Endothelial cell of umbilical vein (primary cell): Measurements from ENCODE around the gene PPP2R5B. TPM values are rescaled to one million over a fixed set of nuclear protein-coding genes. Genes with fewer than 3 reads are reported as not detected.
"Not testable (repeated sequence)": the region's sequence is repeated elsewhere in the genome, so short reads cannot be mapped to it uniquely, and the experiment has no call there.

Experiments
- BruUV-seq: library from RNA; stranded (reverse); fragments of 400-500 nt; replicated peaks from 2 replicates; lab custom pipeline; 2021; lab: Mats Ljungman, UMichigan
- CTCF ChIA-PET: fragments of 300-600, 350-600 bp; sonication (Branson Sonifier 250); formaldehyde crosslinking; loops from one replicate; lab custom pipeline; 2021; ENCODE audit warnings: antibody characterized with exemption, inconsistent platforms; lab: Charles Lee
- POLR2A ChIA-PET: fragments of 300-600, 350-600 bp; sonication (Branson Sonifier 250); formaldehyde crosslinking; loops from one replicate; lab custom pipeline; 2021; ENCODE audit warnings: antibody characterized with exemption, inconsistent platforms; lab: Charles Lee
- DNase-seq: peaks from one replicate; pipeline ENCODE4 v3.0.0-alpha.2; 2011; ENCODE audit warnings: low read depth, low spot score
- FAIRE-seq: peaks from 2 replicates; lab custom pipeline; 2011; peaks lifted over from hg19 to GRCh38; lab: Jason Lieb, UNC
- H2AFZ ChIP-seq: 2 replicates; pipeline ENCODE4 v1.6.0; 2012; ENCODE audit warnings: low read depth, low read length, control low read depth, inconsistent platforms
- H3K27ac ChIP-seq: 2 replicates; pipeline ENCODE4 v1.5.1; 2011; ENCODE audit warnings: low read depth, mild to moderate bottlenecking, control low read depth, low read length, moderate library complexity; ENCODE audit not compliant: insufficient read depth
- H3K27me3 ChIP-seq, 2 experiments: 2 replicates each; pipeline versions ENCODE4 v1.6.0 to v1.6.1; 2011; ENCODE audit warnings: low read length in 2 of 2, mixed read lengths in 1 of 2; ENCODE audit not compliant: control insufficient read depth in 2 of 2, insufficient read depth in 2 of 2
- H3K36me3 ChIP-seq, 2 experiments: 2 replicates in 1 of 2; 3 replicates in 1 of 2; pipeline ENCODE4 v1.5.1; 2011; ENCODE audit warnings: low read length in 2 of 2, mild to moderate bottlenecking in 1 of 2, moderate library complexity in 1 of 2; ENCODE audit not compliant: control insufficient read depth in 2 of 2, insufficient read depth in 2 of 2; ENCODE audit errors: extremely low read depth in 1 of 2
- H3K4me1 ChIP-seq: 3 replicates; pipeline ENCODE4 v1.5.1; 2011; ENCODE audit warnings: mild to moderate bottlenecking, low read length; ENCODE audit not compliant: control insufficient read depth, insufficient read depth; ENCODE audit errors: extremely low read depth
- H3K4me2 ChIP-seq: 2 replicates; pipeline ENCODE4 v1.6.1; 2011; ENCODE audit warnings: low read length, control low read depth, mixed read lengths; ENCODE audit not compliant: insufficient read depth
- H3K4me3 ChIP-seq, 3 experiments: fragments of 200-600 bp in 1 of 3; sonication (generic), shearing (Covaris generic) in 1 of 3; replicated peaks in 1 of 3; 2 replicates each; pipeline ENCODE4 v1.5.1; 2011 to 2016; ENCODE audit warnings: control low read depth in 3 of 3, low read length in 3 of 3, mild to moderate bottlenecking in 2 of 3, inconsistent platforms in 1 of 3, low read depth in 1 of 3, moderate library complexity in 1 of 3; ENCODE audit not compliant: insufficient read depth in 1 of 3
- H3K79me2 ChIP-seq: 2 replicates; pipeline ENCODE4 v1.6.0; 2012; ENCODE audit warnings: low read length, inconsistent platforms; ENCODE audit not compliant: control insufficient read depth, insufficient read depth
- H3K9ac ChIP-seq: replicated peaks from 2 replicates; pipeline ENCODE3; 2011; ENCODE audit warnings: low read length, control low read depth; ENCODE audit not compliant: insufficient read depth; ENCODE audit errors: extremely low read depth
- H3K9me1 ChIP-seq: replicated peaks from 3 replicates; pipeline ENCODE4 v1.6.0; 2011; ENCODE audit warnings: mild to moderate bottlenecking, low read length; ENCODE audit not compliant: control insufficient read depth, insufficient read depth; ENCODE audit errors: extremely low read depth
- H3K9me3 ChIP-seq: replicated peaks from 2 replicates; pipeline ENCODE4 v1.5.1; 2012; ENCODE audit warnings: low read length, inconsistent platforms; ENCODE audit not compliant: control insufficient read depth, insufficient read depth
- H4K20me1 ChIP-seq: replicated peaks from 2 replicates; pipeline ENCODE3; 2011; ENCODE audit warnings: mild to moderate bottlenecking, low read length; ENCODE audit not compliant: control insufficient read depth, insufficient read depth; ENCODE audit errors: extremely low read depth
- CTCF ChIP-seq, 2 donors: IDR thresholded peaks; 1 replicate in 1 of 2; 2 replicates in 1 of 2; pipeline ENCODE4 v1.5.1; 2011; ENCODE audit warnings: low read length in 2 of 2, mild to moderate bottlenecking in 2 of 2, moderate library complexity in 2 of 2, control low read depth in 1 of 2, inconsistent platforms in 1 of 2, low read depth in 1 of 2; ENCODE audit not compliant: insufficient read depth in 1 of 2; ENCODE audit errors: extremely low read depth in 1 of 2
- EZH2 ChIP-seq: IDR thresholded peaks from 2 replicates; pipeline ENCODE4 v1.6.1; 2012; ENCODE audit warnings: borderline replicate concordance, low read depth, mild to moderate bottlenecking, moderate library complexity, low read length, inconsistent platforms; ENCODE audit not compliant: severe bottlenecking
- FOS ChIP-seq: IDR thresholded peaks from 2 replicates; pipeline ENCODE4 v1.6.1; 2011; ENCODE audit warnings: mild to moderate bottlenecking, low read length, moderate library complexity, borderline replicate concordance; ENCODE audit not compliant: insufficient read depth
- GATA2 ChIP-seq: IDR thresholded peaks from 2 replicates; pipeline ENCODE4 v1.7.0; 2011; ENCODE audit warnings: low read depth, mild to moderate bottlenecking, moderate library complexity, mixed read lengths, low read length; ENCODE audit not compliant: insufficient read length, insufficient read depth
- JUN ChIP-seq: IDR thresholded peaks from 2 replicates; pipeline ENCODE4 v1.6.1; 2011; ENCODE audit warnings: borderline replicate concordance, low read depth; ENCODE audit not compliant: insufficient read length, insufficient read depth
- MAX ChIP-seq: IDR thresholded peaks from 2 replicates; pipeline ENCODE4 v1.6.1; 2011; ENCODE audit not compliant: insufficient read depth, insufficient read length
- MYC ChIP-seq: IDR thresholded peaks from one replicate; pipeline ENCODE4 v1.6.1; 2011; ENCODE audit warnings: mild to moderate bottlenecking, low read depth, low read length
- POLR2A ChIP-seq: IDR thresholded peaks from 2 replicates; pipeline ENCODE4 v1.6.1; 2012; ENCODE audit warnings: low read depth, mild to moderate bottlenecking, control low read depth, low read length
- POLR2AphosphoS5 ChIP-seq: IDR thresholded peaks from 2 replicates; pipeline ENCODE4 v1.6.1; 2012; ENCODE audit warnings: low read depth, mild to moderate bottlenecking, control low read depth, low read length, moderate library complexity; ENCODE audit not compliant: insufficient read depth
- dilution Hi-C: fragments of 300-500 bp; cut with MboI; formaldehyde crosslinking; loops from one replicate; pipeline ENCODE4 v1.15.0; 2019; ENCODE audit warnings: low sequenced_read_pairs; ENCODE audit not compliant: extremely low pct_ligation_motif_present
- intact Hi-C: fragments of 100-400 bp; cut with micrococcal nuclease; formaldehyde crosslinking; loops from one replicate; pipeline ENCODE4 v1.10.0; 2022
- polyA plus RNA-seq, 4 experiments: library from polyadenylated mRNA; depleted of rRNA in 3 of 4; stranded (reverse) in 3 of 4; unstranded in 1 of 4; fragments of >200 nt; gene quantifications; 2 replicates each; pipeline versions ENCODE4 v1.2.1 to v1.2.3, GENCODE V29; 2011 to 2012; ENCODE audit warnings: missing spikeins in 1 of 4
- total RNA-seq: library from RNA; stranded (reverse); gene quantifications from 2 replicates; pipeline ENCODE4 v1.2.3, GENCODE V29; 2021

PPP2R5B gene
- total and polyA plus RNA-seq, 2 donors (not counting 3 experiments of a cell fraction or from before 2014, with no cell fraction given): 17.6 to 17.8 TPM

- Histone ChIP-seq H4K20me1 (no peaks in the 10 kb centered on the region), H3K9ac (no peak overlapping the region), H3K4me3 (no peak overlapping the region), H3K79me2 (no peaks in the 10 kb centered on the region), H3K27me3 (no peaks in the 10 kb centered on the region), H3K36me3 (no peaks in the 10 kb centered on the region), H3K27ac (no peak overlapping the region), H2AFZ (no peak overlapping the region), H3K4me1 (peaks cover 3% of the 10 kb centered on the region), H3K9me1 (no peaks in the 10 kb centered on the region), H3K9me3 (no peaks in the 10 kb centered on the region), H3K4me2 (no peak overlapping the region)
- BruUV-seq: no TSS peak
- intact Hi-C loops (no loop called here), dilution Hi-C loops (no loop called here)
- CTCF ChIA-PET: no interaction called here
- no peak for FAIRE-seq
- no peak for TF ChIP-seq MAX
- no peak for TF ChIP-seq CTCF (IDR thresholded peaks at IDR 0.05; ENCODE audit: extremely low read depth in 1 of 2, insufficient read depth in 1 of 2, low read depth in 1 of 2, low read length in 2 of 2)
- TF ChIP-seq GATA2: no peak
- no peak for TF ChIP-seq FOS
- no peak for TF ChIP-seq POLR2AphosphoS5
- TF ChIP-seq POLR2A: no peak
- no peak for TF ChIP-seq MYC
- TF ChIP-seq EZH2: no peak
- no peak for TF ChIP-seq JUN
- POLR2A ChIA-PET: interaction anchor here (0.6 kb wide), 1 partner anchor 1662 kb away, joined by 4 read pairs; no protein-coding TSS in a partner anchor
- no peak for DNase-seq
These were observed 52.2 kb downstream of the PPP2R5B start for GRCh38 chr11:64976651-64977050.

GRCh38 chr11:64983339-64983738 is 58.9 kb downstream of the PPP2R5B start:
- POLR2A ChIA-PET, BruUV-seq, DNase-seq: not testable (repeated sequence)

More at GRCh38 chr11:64983339-64983738, 58.9 kb downstream of the PPP2R5B start:
- H3K27ac ChIP-seq, H3K9ac ChIP-seq, H4K20me1 ChIP-seq, H3K79me2 ChIP-seq, H2AFZ ChIP-seq, H3K27me3 ChIP-seq, FAIRE-seq, H3K36me3 ChIP-seq, dilution Hi-C loops, H3K4me1 ChIP-seq, intact Hi-C loops, H3K9me1 ChIP-seq, H3K9me3 ChIP-seq, H3K4me3 ChIP-seq, H3K4me2 ChIP-seq: not testable (repeated sequence)
- CTCF ChIA-PET: interaction anchor here (1.8 to 2.8 kb wide), 2 partner anchors 13 to 39 kb away, joined by 4 to 7 read pairs; partner anchors contain the start of gene BATF2
